ENCODE results near the gene VASP.

Gene VASP

DNA sequence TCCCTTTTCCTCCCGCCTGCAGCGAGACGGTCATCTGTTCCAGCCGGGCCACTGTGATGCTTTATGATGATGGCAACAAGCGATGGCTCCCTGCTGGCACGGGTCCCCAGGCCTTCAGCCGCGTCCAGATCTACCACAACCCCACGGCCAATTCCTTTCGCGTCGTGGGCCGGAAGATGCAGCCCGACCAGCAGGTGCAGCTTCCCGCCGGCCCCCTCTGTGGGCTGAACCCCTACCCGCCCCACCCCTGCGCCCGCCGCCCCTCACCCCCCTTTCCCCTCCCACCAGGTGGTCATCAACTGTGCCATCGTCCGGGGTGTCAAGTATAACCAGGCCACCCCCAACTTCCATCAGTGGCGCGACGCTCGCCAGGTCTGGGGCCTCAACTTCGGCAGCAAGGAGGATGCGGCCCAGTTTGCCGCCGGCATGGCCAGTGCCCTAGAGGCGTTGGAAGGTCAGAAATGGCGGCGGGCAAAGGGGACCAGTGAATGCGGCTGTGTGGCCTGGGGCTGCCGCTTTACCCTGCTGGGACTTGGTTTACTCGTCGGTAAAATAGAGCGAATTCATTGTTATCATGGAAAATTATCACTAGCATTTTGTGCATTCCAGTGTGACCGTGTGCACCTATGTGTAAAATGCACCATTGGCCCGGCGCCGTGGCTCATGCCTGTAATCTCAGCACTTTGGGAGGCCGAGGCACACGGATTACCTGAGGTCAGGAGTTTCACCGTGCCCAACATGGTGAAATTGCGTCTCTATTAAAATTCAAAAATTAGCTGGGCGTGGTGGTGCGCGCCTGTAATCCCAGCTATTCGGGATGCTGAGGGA is 10.6 kb downstream of the VASP start:
- Histone ChIP-seq H3K4me1 (ENCODE audit: low read length) (peaks cover 10% of the 10 kb centered on the region), H3K27ac (ENCODE audit: low read length) (no peak overlapping the region), H3K79me2 (ENCODE audit: low read length) (peaks cover 20% of the 10 kb centered on the region; the same call in 1 of the 2 replicates), H3K4me3 (ENCODE audit: low read length) (no peak overlapping the region), H3K9me3 (replicated peaks; ENCODE audit: insufficient read depth, low read length) (no peaks in the 10 kb centered on the region), H3F3A (ENCODE audit: insufficient read depth, low read length) (no peaks in the 10 kb centered on the region), H2AFZ (ENCODE audit: low read length) (no peak overlapping the region), H3K27me3 (replicated peaks; ENCODE audit: insufficient read depth, low read length) (no peaks in the 10 kb centered on the region), H3K4me2 (ENCODE audit: low read depth, low read length) (no peak overlapping the region), H4K20me1 (ENCODE audit: insufficient read depth, low read length) (no peaks in the 10 kb centered on the region), H3K9ac (ENCODE audit: low read length) (no peak overlapping the region), H3K36me3 (replicated peaks; ENCODE audit: insufficient read depth, low read length) (no peaks in the 10 kb centered on the region), H3K9me2 (replicated peaks; ENCODE audit: insufficient read depth, low read length) (no peaks in the 10 kb centered on the region)
- TF ChIP-seq EZH2 (optimal IDR thresholded peaks at IDR 0.05; ENCODE audit: low read depth, low read length) (no peak), EZH2phosphoT487 (IDR thresholded peaks at IDR 0.05; ENCODE audit: low read length) (no peak)
- TF ChIP-seq, protein P1, sequence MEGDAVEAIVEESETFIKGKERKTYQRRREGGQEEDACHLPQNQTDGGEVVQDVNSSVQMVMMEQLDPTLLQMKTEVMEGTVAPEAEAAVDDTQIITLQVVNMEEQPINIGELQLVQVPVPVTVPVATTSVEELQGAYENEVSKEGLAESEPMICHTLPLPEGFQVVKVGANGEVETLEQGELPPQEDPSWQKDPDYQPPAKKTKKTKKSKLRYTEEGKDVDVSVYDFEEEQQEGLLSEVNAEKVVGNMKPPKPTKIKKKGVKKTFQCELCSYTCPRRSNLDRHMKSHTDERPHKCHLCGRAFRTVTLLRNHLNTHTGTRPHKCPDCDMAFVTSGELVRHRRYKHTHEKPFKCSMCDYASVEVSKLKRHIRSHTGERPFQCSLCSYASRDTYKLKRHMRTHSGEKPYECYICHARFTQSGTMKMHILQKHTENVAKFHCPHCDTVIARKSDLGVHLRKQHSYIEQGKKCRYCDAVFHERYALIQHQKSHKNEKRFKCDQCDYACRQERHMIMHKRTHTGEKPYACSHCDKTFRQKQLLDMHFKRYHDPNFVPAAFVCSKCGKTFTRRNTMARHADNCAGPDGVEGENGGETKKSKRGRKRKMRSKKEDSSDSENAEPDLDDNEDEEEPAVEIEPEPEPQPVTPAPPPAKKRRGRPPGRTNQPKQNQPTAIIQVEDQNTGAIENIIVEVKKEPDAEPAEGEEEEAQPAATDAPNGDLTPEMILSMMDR (IDR thresholded peaks at IDR 0.05; ENCODE audit: low read length) = no peak
- no peak for DNase-seq

DNA sequence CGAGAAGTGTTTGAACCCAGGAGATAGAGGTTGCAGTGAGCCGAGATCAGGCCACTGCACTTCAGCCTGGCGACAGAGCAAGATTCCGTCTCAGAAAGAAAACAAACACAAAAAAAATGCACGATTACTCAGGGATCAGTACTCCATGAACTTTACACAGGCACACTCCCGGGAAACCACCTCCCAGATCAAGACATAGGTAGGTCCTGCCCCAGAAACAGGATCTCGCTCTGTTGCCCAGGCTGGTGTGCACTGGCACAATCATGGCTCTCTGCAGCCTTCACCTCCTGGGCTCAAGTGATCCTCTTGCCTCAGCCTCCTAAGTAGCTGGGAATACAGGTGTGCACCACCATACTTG is 11.2 kb downstream of the VASP start:
- DNase-seq = no peak
- Histone ChIP-seq H3K4me3 (ENCODE audit: low read length) (no peak overlapping the region), H3K4me2 (ENCODE audit: low read depth, low read length) (no peak overlapping the region), H3K27me3 (replicated peaks; ENCODE audit: insufficient read depth, low read length) (no peaks in the 10 kb centered on the region), H4K20me1 (ENCODE audit: insufficient read depth, low read length) (no peaks in the 10 kb centered on the region), H3K9me2 (replicated peaks; ENCODE audit: insufficient read depth, low read length) (no peaks in the 10 kb centered on the region), H3F3A (ENCODE audit: insufficient read depth, low read length) (no peaks in the 10 kb centered on the region), H3K79me2 (ENCODE audit: low read length) (peaks cover 17% of the 10 kb centered on the region; the same call in 1 of the 2 replicates), H3K9ac (ENCODE audit: low read length) (no peak overlapping the region), H3K4me1 (ENCODE audit: low read length) (peaks cover 11% of the 10 kb centered on the region), H2AFZ (ENCODE audit: low read length) (no peak overlapping the region), H3K36me3 (replicated peaks; ENCODE audit: insufficient read depth, low read length) (no peaks in the 10 kb centered on the region), H3K9me3 (replicated peaks; ENCODE audit: insufficient read depth, low read length) (no peaks in the 10 kb centered on the region), H3K27ac (ENCODE audit: low read length) (no peak overlapping the region)
- TF ChIP-seq EZH2 (optimal IDR thresholded peaks at IDR 0.05; ENCODE audit: low read depth, low read length) = no peak
- TF ChIP-seq, protein P1 (IDR thresholded peaks at IDR 0.05; ENCODE audit: low read length) = no peak
- TF ChIP-seq EZH2phosphoT487 (IDR thresholded peaks at IDR 0.05; ENCODE audit: low read length) = no peak

DNA sequence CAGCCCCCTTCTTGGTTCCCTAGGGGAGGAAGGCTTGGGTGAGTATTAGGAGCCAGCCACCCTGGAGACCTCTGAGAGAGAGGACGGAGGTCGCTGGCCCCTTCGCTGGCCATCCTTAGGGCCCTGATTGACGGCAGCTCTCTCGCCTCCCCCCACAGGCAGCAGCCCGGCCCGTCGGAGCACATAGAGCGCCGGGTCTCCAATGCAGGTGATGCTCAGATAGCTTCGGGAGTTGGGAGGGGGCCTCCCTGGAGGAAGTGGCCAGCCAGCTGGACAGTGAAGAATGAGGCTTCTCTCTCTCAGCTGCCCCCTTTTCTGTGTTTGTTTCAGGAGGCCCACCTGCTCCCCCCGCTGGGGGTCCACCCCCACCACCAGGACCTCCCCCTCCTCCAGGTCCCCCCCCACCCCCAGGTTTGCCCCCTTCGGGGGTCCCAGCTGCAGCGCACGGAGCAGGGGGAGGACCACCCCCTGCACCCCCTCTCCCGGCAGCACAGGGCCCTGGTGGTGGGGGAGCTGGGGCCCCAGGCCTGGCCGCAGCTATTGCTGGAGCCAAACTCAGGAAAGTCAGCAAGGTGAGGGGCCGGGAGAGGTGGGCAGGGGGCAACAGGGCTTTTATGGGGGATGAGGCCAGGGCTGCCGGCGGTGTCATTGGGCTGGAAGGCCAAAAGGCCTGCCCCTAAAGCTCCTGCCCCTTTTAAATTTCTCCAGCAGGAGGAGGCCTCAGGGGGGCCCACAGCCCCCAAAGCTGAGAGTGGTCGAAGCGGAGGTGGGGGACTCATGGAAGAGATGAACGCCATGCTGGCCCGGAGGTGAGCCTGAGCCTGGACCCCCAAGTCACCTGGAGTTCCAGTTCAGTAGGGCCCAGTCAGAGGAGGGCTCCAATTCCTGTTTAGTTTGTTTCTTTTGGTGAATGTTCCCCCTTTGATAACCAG is 15.0 kb downstream of the VASP start:
- no peak for DNase-seq
- no peak overlapping the region for H3K4me3 ChIP-seq (ENCODE audit: low read length)
- H3F3A ChIP-seq (ENCODE audit: insufficient read depth, low read length) = no peaks in the 10 kb centered on the region
- TF ChIP-seq EZH2phosphoT487 (IDR thresholded peaks at IDR 0.05; ENCODE audit: low read length) (no peak), EZH2 (optimal IDR thresholded peaks at IDR 0.05; ENCODE audit: low read depth, low read length) (no peak)
- TF ChIP-seq, protein P1 (IDR thresholded peaks at IDR 0.05; ENCODE audit: low read length) = no peak
- no peaks in the 10 kb centered on the region for H3K9me2 ChIP-seq (replicated peaks; ENCODE audit: insufficient read depth, low read length)
- H3K36me3 ChIP-seq (replicated peaks; ENCODE audit: insufficient read depth, low read length) = no peaks in the 10 kb centered on the region; the same call in 1 of the 2 replicates
- H3K27ac ChIP-seq (ENCODE audit: low read length) = no peak overlapping the region
- H3K9ac ChIP-seq (ENCODE audit: low read length) = no peak overlapping the region
- no peaks in the 10 kb centered on the region for H3K27me3 ChIP-seq (replicated peaks; ENCODE audit: insufficient read depth, low read length)
- H4K20me1 ChIP-seq (ENCODE audit: insufficient read depth, low read length) = no peaks in the 10 kb centered on the region
- 0 out of 2 replicates have a peak, but pooled peaks cover 3% of the 10 kb centered on the region for H3K4me1 ChIP-seq (ENCODE audit: low read length)
- no peak overlapping the region for H3K4me2 ChIP-seq (ENCODE audit: low read depth, low read length)
- no peaks in the 10 kb centered on the region for H3K9me3 ChIP-seq (replicated peaks; ENCODE audit: insufficient read depth, low read length)
- H2AFZ ChIP-seq (ENCODE audit: low read length) = no peak overlapping the region
- H3K79me2 ChIP-seq (ENCODE audit: low read length) = no peaks in the 10 kb centered on the region

Data from MM.1S (cell line).